K562 (cell line): ENCODE data around the gene CHCHD4. TPM values are rescaled to one million over a fixed set of nuclear protein-coding genes. Genes with fewer than 3 reads are reported as not detected.
A peak's percentile ranks its signal among the peaks of the same experiment; 100 is the strongest.

Experiments
- BRF2 ChIP-seq: IDR thresholded peaks from 3 replicates; pipeline ENCODE4 v1.6.1; 2011; ENCODE audit warnings: borderline replicate concordance, mild to moderate bottlenecking; ENCODE audit not compliant: insufficient read length, insufficient read depth
- CAMTA2 ChIP-seq: fragments of 250-450 bp; sonication (Bioruptor Pico); conservative IDR thresholded peaks from 2 replicates; pipeline ENCODE4 v1.5.1; 2022
- CBX3 ChIP-seq, 2 experiments: IDR thresholded peaks; 1 replicate in 1 of 2; 2 replicates in 1 of 2; pipeline ENCODE4 v1.6.1; 2012; ENCODE audit warnings: inconsistent platforms in 2 of 2, low read length in 2 of 2, borderline replicate concordance in 1 of 2, control low read depth in 1 of 2
- CSDE1 ChIP-seq, 2 experiments: fragments of 450-650 bp; IDR thresholded peaks; 2 replicates each; pipeline ENCODE4 v1.6.1; 2016; ENCODE audit warnings: mild to moderate bottlenecking in 1 of 2
- E2F8 ChIP-seq: fragments of 450-650 bp; IDR thresholded peaks from 2 replicates; pipeline ENCODE4 v1.7.1; 2018; ENCODE audit warnings: mild to moderate bottlenecking, low read depth; ENCODE audit not compliant: partially characterized antibody
- FOS ChIP-seq: IDR thresholded peaks from 3 replicates; pipeline ENCODE4 v1.6.1; 2011; ENCODE audit not compliant: insufficient read length; ENCODE audit errors: extremely low read depth
- FOXA1 ChIP-seq: fragments of 450-650 bp; IDR thresholded peaks from 2 replicates; pipeline ENCODE4 v1.6.1; 2016; ENCODE audit warnings: mild to moderate bottlenecking, borderline replicate concordance
- HDGF ChIP-seq: fragments of 450-650 bp; IDR thresholded peaks from 2 replicates; pipeline ENCODE4 v1.6.1; 2016
- HLTF ChIP-seq: fragments of 450-650 bp; IDR thresholded peaks from 2 replicates; pipeline ENCODE4 v1.6.1; 2016
- MIER1 ChIP-seq: fragments of 450-650 bp; IDR thresholded peaks from 2 replicates; pipeline ENCODE4 v1.6.1; 2016; ENCODE audit warnings: antibody characterized with exemption, mild to moderate bottlenecking, low read depth
- MTA3 ChIP-seq: fragments of 450-650 bp; formaldehyde crosslinking; IDR thresholded peaks from 2 replicates; pipeline ENCODE4 v1.6.1; 2017; ENCODE audit warnings: mild to moderate bottlenecking, borderline replicate concordance
- NFE2 ChIP-seq: IDR thresholded peaks from 2 replicates; pipeline ENCODE4 v1.6.1; 2014; ENCODE audit warnings: antibody characterized with exemption, low read depth
- PTRF ChIP-seq: fragments of 450-650 bp; IDR thresholded peaks from 2 replicates; pipeline ENCODE4 v1.6.1; 2016; ENCODE audit warnings: mild to moderate bottlenecking, missing genetic modification characterization, missing compliant biosample characterization
- SIN3A ChIP-seq, 2 experiments: fragments of 150-350 bp in 1 of 2; IDR thresholded peaks; 2 replicates each; pipeline ENCODE4 v1.6.1; 2011 to 2016; ENCODE audit warnings: borderline replicate concordance in 2 of 2, low read depth in 2 of 2, low read length in 2 of 2, mild to moderate bottlenecking in 2 of 2, moderate library complexity in 2 of 2; ENCODE audit not compliant: control insufficient read depth in 1 of 2
- SMAD3 ChIP-seq: fragments of 450-650 bp; formaldehyde crosslinking; conservative IDR thresholded peaks from 2 replicates; pipeline ENCODE4 v1.4.0; 2020; ENCODE audit warnings: mild to moderate bottlenecking
- SUPT5H ChIP-seq: fragments of 450-650 bp; IDR thresholded peaks from 2 replicates; pipeline ENCODE4 v1.6.1; 2016
- TAF9B ChIP-seq: fragments of 450-650 bp; IDR thresholded peaks from 2 replicates; pipeline ENCODE4 v1.6.1; 2018; ENCODE audit warnings: mild to moderate bottlenecking; ENCODE audit not compliant: partially characterized antibody
- TRIM28 ChIP-seq: fragments of 450-650 bp; IDR thresholded peaks from 2 replicates; pipeline ENCODE4 v1.6.1; 2017
- TSC22D4 ChIP-seq: fragments of 450-650 bp; IDR thresholded peaks from 2 replicates; pipeline ENCODE4 v1.6.1; 2016; ENCODE audit warnings: missing genetic modification characterization, missing biosample characterization, control low read depth
- TSHZ1 ChIP-seq: fragments of 250-450 bp; sonication (Bioruptor Pico); IDR thresholded peaks from 2 replicates; pipeline ENCODE4 v1.4.0; 2020; ENCODE audit warnings: mild to moderate bottlenecking, moderate library complexity
- ZNF12 ChIP-seq: sonication (generic); formaldehyde crosslinking; IDR thresholded peaks from 2 replicates; pipeline ENCODE4 v1.4.0; 2020; ENCODE audit warnings: mild to moderate bottlenecking, missing genetic modification reagents
- ZNF133 ChIP-seq: fragments of 250-450 bp; sonication (Bioruptor Pico); IDR thresholded peaks from 2 replicates; pipeline ENCODE4 v1.4.0; 2020; ENCODE audit warnings: mild to moderate bottlenecking
- ZNF586 ChIP-seq: fragments of 450-650 bp; formaldehyde crosslinking; conservative IDR thresholded peaks from 2 replicates; pipeline ENCODE4 v1.4.0; 2020; ENCODE audit warnings: mild to moderate bottlenecking, moderate library complexity
- polyA plus RNA-seq, 8 experiments: library from polyadenylated mRNA; depleted of rRNA in 4 of 8; stranded (reverse) in 5 of 8; unstranded in 3 of 8; fragments of >200 nt; fragmentation: Nextera tagmentation in 2 of 8; fragmentation: Illumina TruSeq in 1 of 8; extraction: Ambion mirVana in 2 of 8; extraction: Trizol in 1 of 8; gene quantifications; 2 replicates each; pipeline versions ENCODE4 v1.2.1 to v1.2.3, GENCODE V29; 2011 to 2014; ENCODE audit warnings: inconsistent platforms in 1 of 8, missing spikeins in 1 of 8
- total RNA-seq, 7 experiments: library from RNA; depleted of rRNA in 6 of 7; stranded (reverse); fragments of >200 nt in 6 of 7; fragmentation: Illumina TruSeq in 2 of 7; extraction: Trizol in 2 of 7; gene quantifications; 2 replicates each; pipeline versions ENCODE4 v1.2.1 to v1.2.3, GENCODE V29; 2011 to 2021; ENCODE audit warnings: low replicate concordance in 1 of 7

The CHCHD4 gene
- total and polyA plus RNA-seq, 9 of the 15 experiments (the other 6 are each of a cell fraction or from before 2014, with no cell fraction given): 55.4 to 225 (median 77.2) TPM

GRCh38 chr3:14120111-14120920, 4.4 kb downstream of the CHCHD4 start (continued):
- no peak for TF ChIP-seq FOXA1
- TF ChIP-seq FOS: no peak
- TF ChIP-seq SUPT5H: no peak
- no peak for TF ChIP-seq TSHZ1
- no peak for TF ChIP-seq SMAD3
- TF ChIP-seq ZNF12: no peak
- TF ChIP-seq ZNF586 (CRISPR knock-in tag): no peak
- peak; percentile 96 for TF ChIP-seq TRIM28
- TF ChIP-seq PTRF (tag): no peak
- TF ChIP-seq CSDE1 (IDR thresholded peaks at IDR 0.05): 0 out of 4 replicates have a peak, but pooled peaks of 1 of the 2 experiments have one; percentile 30
- TF ChIP-seq CBX3 (IDR thresholded peaks at IDR 0.05; ENCODE audit: borderline replicate concordance in 1 of 2, low read length in 2 of 2): peak in 1 of 2 experiments; percentile 98; a peak in 2 of 3 replicates
- peak; percentile 100 for TF ChIP-seq HLTF
- TF ChIP-seq MIER1: peak; percentile 43; the same call in 1 of the 2 replicates
- no peak for TF ChIP-seq E2F8
- no peak for TF ChIP-seq TAF9B
- TF ChIP-seq NFE2: no peak
- TF ChIP-seq BRF2: no peak
- TF ChIP-seq CAMTA2 (CRISPR knock-in tag): no peak
- no peak for TF ChIP-seq ZNF133
- TF ChIP-seq MTA3: no peak; the same call in 1 of the 2 replicates
- no peak for TF ChIP-seq SIN3A (IDR thresholded peaks at IDR 0.05; ENCODE audit: borderline replicate concordance in 2 of 2, control insufficient read depth in 1 of 2, low read depth in 2 of 2, low read length in 2 of 2)
- TF ChIP-seq HDGF: no peak
- TF ChIP-seq TSC22D4 (tag): no peak
